ENCODE data around the gene L3MBTL4. TPM values are rescaled to one million over a fixed set of nuclear protein-coding genes. Genes with fewer than 3 reads are reported as not detected.

The L3MBTL4 gene
- total RNA-seq, 1 donor from 2014 or later: 17.5 TPM

- no peak for DNase-seq
Measured at GRCh38 chr18:5958822-5959221, 455.9 kb downstream of the L3MBTL4 start.

GRCh38 chr18:5955861-5956260, 458.9 kb downstream of the L3MBTL4 start:
- no peak for DNase-seq

GRCh38 chr18:5951515-5952091, 463.1 kb downstream of the L3MBTL4 start:
- no peak for DNase-seq

GRCh38 chr18:5948781-5949180, 465.9 kb downstream of the L3MBTL4 start:
- no peak for DNase-seq

GRCh38 chr18:5948237-5948636, 466.5 kb downstream of the L3MBTL4 start:
- DNase-seq: no peak

- DNase-seq: no peak
Measured at GRCh38 chr18:5944448-5944847, 470.3 kb downstream of the L3MBTL4 start.

GRCh38 chr18:5943514-5943913, 471.2 kb downstream of the L3MBTL4 start:
- no peak for DNase-seq

GRCh38 chr18:5942591-5942990, 472.1 kb downstream of the L3MBTL4 start:
- DNase-seq: no peak

GRCh38 chr18:5941890-5942289, 472.8 kb downstream of the L3MBTL4 start:
- DNase-seq: no peak

- DNase-seq: no peak
Measured at GRCh38 chr18:5939801-5940667, 474.7 kb downstream of the L3MBTL4 start.

GRCh38 chr18:5937795-5938194, 476.9 kb downstream of the L3MBTL4 start:
- DNase-seq: no peak

GRCh38 chr18:5937121-5937520, 477.6 kb downstream of the L3MBTL4 start:
- no peak for DNase-seq

GRCh38 chr18:5930789-5931188, 483.9 kb downstream of the L3MBTL4 start:
- no peak for DNase-seq

- DNase-seq: no peak
Measured at GRCh38 chr18:5918205-5918858, 496.4 kb downstream of the L3MBTL4 start.

GRCh38 chr18:5914951-5915350, 499.8 kb downstream of the L3MBTL4 start:
- DNase-seq: no peak

GRCh38 chr18:5914016-5914415, 500.7 kb downstream of the L3MBTL4 start:
- no peak for DNase-seq

GRCh38 chr18:5912566-5912965, 502.1 kb downstream of the L3MBTL4 start:
- DNase-seq: no peak

GRCh38 chr18:5909125-5909524, 505.6 kb downstream of the L3MBTL4 start:
- DNase-seq: no peak

Small RNAs within 50 kb of the gene (small RNA-seq; reads per million reads assigned to genes)
- gene RNU5F-3P (ENCODE audit: low replicate concordance) (0.09 reads per million), gene RNU6-349P (ENCODE audit: low replicate concordance) (not detected)

Data from skin of body (tissue), 3 donors.